GM12878 (cell line): ENCODE measurements around the gene ANKRD13B. TPM values are rescaled to one million over a fixed set of nuclear protein-coding genes. Genes with fewer than 3 reads are reported as not detected.

Source experiments
- ATAC-seq: fragments of 200-7000 bp; cut with Tn5 transposase; 3 replicates; pipeline ENCODE4 v1.9.1; 2020; ENCODE audit warnings: mild to moderate bottlenecking, moderate library complexity
- BruUV-seq: library from RNA; stranded (reverse); fragments of 400-500 nt; replicated peaks from 2 replicates; lab custom pipeline; 2021; lab: Mats Ljungman, UMichigan
- CTCF ChIA-PET: fragments of 300-600 bp; sonication (Branson Sonifier 250); formaldehyde crosslinking; extraction: SDS; loops from one replicate; lab custom pipeline; 2021; ENCODE audit warnings: inconsistent platforms; lab: Yijun Ruan, JAX
- POLR2A ChIA-PET: fragments of 350-600 bp; formaldehyde crosslinking; extraction: SDS; loops from one replicate; lab custom pipeline; 2021; ENCODE audit warnings: inconsistent platforms; lab: Charles Lee
- RAD21 ChIA-PET: fragments of 300-600 bp; sonication (Branson Sonifier 250); formaldehyde crosslinking; loops from one replicate; lab custom pipeline; 2023; ENCODE audit warnings: antibody characterized with exemption; ENCODE audit not compliant: unreplicated experiment; lab: Charles Lee
- SMC1A ChIA-PET: fragments of 300-600 bp; sonication (Branson Sonifier 250); formaldehyde crosslinking; loops from one replicate; lab custom pipeline; 2023; ENCODE audit not compliant: unreplicated experiment, uncharacterized antibody; lab: Charles Lee
- DNase-seq: peaks from one replicate; pipeline ENCODE4 v3.0.0-alpha.2; 2011; ENCODE audit warnings: low read depth, low spot score
- FAIRE-seq: peaks from 3 replicates; lab custom pipeline; 2011; peaks lifted over from hg19 to GRCh38; lab: Jason Lieb, UNC
- H2AFZ ChIP-seq: 2 replicates; pipeline ENCODE4 v1.6.0; 2011; ENCODE audit warnings: low read depth, low read length, control low read depth; ENCODE audit not compliant: control insufficient read depth
- H3K27ac ChIP-seq: 2 replicates; pipeline ENCODE4 v1.5.1; 2011; ENCODE audit warnings: control low read depth; ENCODE audit not compliant: control insufficient read depth, insufficient read depth
- H3K27me3 ChIP-seq, 2 experiments: replicated peaks in 1 of 2; 2 replicates each; pipeline versions ENCODE4 v1.6.0 to v1.6.1; 2011; ENCODE audit warnings: low read length in 1 of 2; ENCODE audit not compliant: control insufficient read depth in 2 of 2, insufficient read depth in 2 of 2
- H3K36me3 ChIP-seq, 2 experiments: 2 replicates each; pipeline ENCODE4 v1.5.1; 2011; ENCODE audit warnings: low read length in 1 of 2; ENCODE audit not compliant: control insufficient read depth in 2 of 2, insufficient read depth in 2 of 2
- H3K4me1 ChIP-seq: 2 replicates; pipeline ENCODE4 v1.6.1; 2011; ENCODE audit warnings: mild to moderate bottlenecking, low read length, moderate library complexity, mixed read lengths; ENCODE audit not compliant: control insufficient read depth, insufficient read depth
- H3K4me2 ChIP-seq: 2 replicates; pipeline ENCODE4 v1.6.0; 2011; ENCODE audit warnings: control low read depth; ENCODE audit not compliant: control insufficient read depth, insufficient read depth
- H3K4me3 ChIP-seq: fragments of 200-600 bp; sonication (generic); 2 replicates; pipeline ENCODE4 v1.5.1; 2016
- H3K79me2 ChIP-seq: 2 replicates; pipeline ENCODE4 v1.6.0; 2011; ENCODE audit warnings: low read length; ENCODE audit not compliant: control insufficient read depth, insufficient read depth
- H3K9ac ChIP-seq: 2 replicates; pipeline ENCODE4 v1.8.0; 2011; ENCODE audit warnings: low read length, control low read depth, mixed read lengths; ENCODE audit not compliant: control insufficient read depth, insufficient read depth
- H3K9me3 ChIP-seq: replicated peaks from 3 replicates; pipeline ENCODE4 v1.5.1; 2011; ENCODE audit warnings: mild to moderate bottlenecking, low read length; ENCODE audit not compliant: control insufficient read depth, insufficient read depth
- H4K20me1 ChIP-seq: 2 replicates; pipeline ENCODE4 v1.6.0; 2011; ENCODE audit not compliant: control insufficient read depth, insufficient read depth
- CHD1 ChIP-seq: IDR thresholded peaks from 2 replicates; pipeline ENCODE4 v1.6.1; 2012; ENCODE audit warnings: low read depth, low read length, improper control_type of control experiment
- EZH2 ChIP-seq: IDR thresholded peaks from 2 replicates; pipeline ENCODE4 v1.6.1; 2012; ENCODE audit warnings: low read depth, mild to moderate bottlenecking, control low read depth, inconsistent platforms, low read length, borderline replicate concordance; ENCODE audit not compliant: control insufficient read depth
- HDGF ChIP-seq: fragments of 450-650 bp; IDR thresholded peaks from 2 replicates; pipeline ENCODE4 v1.6.1; 2016; ENCODE audit warnings: antibody characterized with exemption
- MAX ChIP-seq: IDR thresholded peaks from 2 replicates; pipeline ENCODE4 v1.6.1; 2012; ENCODE audit warnings: low read depth, low read length, improper control_type of control experiment
- MXI1 ChIP-seq: fragments of 150-350 bp; IDR thresholded peaks from 2 replicates; pipeline ENCODE4 v1.6.1; 2011; ENCODE audit warnings: low read depth, mild to moderate bottlenecking, inconsistent platforms, low read length, improper control_type of control experiment
- POLR2A ChIP-seq: IDR thresholded peaks from 2 replicates; pipeline ENCODE4 v1.6.1; 2011; ENCODE audit warnings: low read depth, mild to moderate bottlenecking, low read length
- SMAD1 ChIP-seq: fragments of 450-650 bp; IDR thresholded peaks from 2 replicates; pipeline ENCODE4 v1.6.1; 2018; ENCODE audit warnings: mild to moderate bottlenecking, low read depth; ENCODE audit not compliant: partially characterized antibody
- SMARCA5 ChIP-seq: fragments of 450-650 bp; IDR thresholded peaks from 2 replicates; pipeline ENCODE4 v1.6.1; 2017; ENCODE audit warnings: mild to moderate bottlenecking
- TCF3 ChIP-seq: IDR thresholded peaks from 2 replicates; pipeline ENCODE4 v1.6.1; 2012; ENCODE audit warnings: low read depth, mild to moderate bottlenecking, low read length, borderline replicate concordance; ENCODE audit not compliant: insufficient read depth
- USF1 ChIP-seq: IDR thresholded peaks from 2 replicates; pipeline ENCODE4 v1.6.1; 2011; ENCODE audit warnings: borderline replicate concordance, low read depth, mild to moderate bottlenecking, moderate library complexity, mixed read lengths, low read length; ENCODE audit not compliant: insufficient read depth; ENCODE audit errors: extremely low read length
- ZBED1 ChIP-seq: IDR thresholded peaks from 2 replicates; pipeline ENCODE4 v1.6.1; 2016; ENCODE audit warnings: borderline replicate concordance
- WGBS: methylation state at CpG from one replicate; pipeline ENCODE4 v1.1.6; 2016; ENCODE audit warnings: low lambda C conversion rate; ENCODE audit not compliant: insufficient replicate concordance, insufficient coverage; ENCODE audit errors: missing lambda C conversion rate; 5-methylcytosine and 5-hydroxymethylcytosine counted together
- in situ Hi-C: fragments of 300-500 bp; cut with MboI; formaldehyde crosslinking; loops from 9 replicates; pipeline ENCODE4 v1.14.3; 2018; ENCODE audit warnings: mixed read lengths
- intact Hi-C: fragments of 100-400 bp; cut with micrococcal nuclease; formaldehyde crosslinking; loops from one replicate; pipeline ENCODE4 v1.14.2; 2022; ENCODE audit not compliant: unreplicated experiment
- polyA plus RNA-seq, 11 experiments: library from polyadenylated mRNA; depleted of rRNA in 4 of 11; unstranded in 6 of 11; stranded (reverse) in 5 of 11; fragments of >200 nt; fragmentation: Nextera tagmentation in 4 of 11; fragmentation: Illumina TruSeq in 1 of 11; extraction: Ambion mirVana in 4 of 11; extraction: Trizol in 1 of 11; gene quantifications; 1 replicate in 1 of 11; 2 replicates in 10 of 11; pipeline versions ENCODE4 v1.2.1 to v1.2.3, GENCODE V29; 2011 to 2016; ENCODE audit warnings: inconsistent platforms in 2 of 11, missing spikeins in 2 of 11, low read depth in 1 of 11
- total RNA-seq, 4 experiments: library from RNA; depleted of rRNA in 3 of 4; stranded (reverse); fragments of >200 nt in 3 of 4; fragmentation: Illumina TruSeq in 1 of 4; extraction: Trizol in 1 of 4; gene quantifications; 2 replicates each; pipeline versions ENCODE4 v1.2.1 to v1.2.3, GENCODE V29; 2013 to 2021

Gene ANKRD13B
- total and polyA plus RNA-seq, 10 of the 15 experiments (the other 5 are each of a cell fraction or from before 2014, with no cell fraction given) = 0.18 to 15.0 (median 2.8) TPM

DNA sequence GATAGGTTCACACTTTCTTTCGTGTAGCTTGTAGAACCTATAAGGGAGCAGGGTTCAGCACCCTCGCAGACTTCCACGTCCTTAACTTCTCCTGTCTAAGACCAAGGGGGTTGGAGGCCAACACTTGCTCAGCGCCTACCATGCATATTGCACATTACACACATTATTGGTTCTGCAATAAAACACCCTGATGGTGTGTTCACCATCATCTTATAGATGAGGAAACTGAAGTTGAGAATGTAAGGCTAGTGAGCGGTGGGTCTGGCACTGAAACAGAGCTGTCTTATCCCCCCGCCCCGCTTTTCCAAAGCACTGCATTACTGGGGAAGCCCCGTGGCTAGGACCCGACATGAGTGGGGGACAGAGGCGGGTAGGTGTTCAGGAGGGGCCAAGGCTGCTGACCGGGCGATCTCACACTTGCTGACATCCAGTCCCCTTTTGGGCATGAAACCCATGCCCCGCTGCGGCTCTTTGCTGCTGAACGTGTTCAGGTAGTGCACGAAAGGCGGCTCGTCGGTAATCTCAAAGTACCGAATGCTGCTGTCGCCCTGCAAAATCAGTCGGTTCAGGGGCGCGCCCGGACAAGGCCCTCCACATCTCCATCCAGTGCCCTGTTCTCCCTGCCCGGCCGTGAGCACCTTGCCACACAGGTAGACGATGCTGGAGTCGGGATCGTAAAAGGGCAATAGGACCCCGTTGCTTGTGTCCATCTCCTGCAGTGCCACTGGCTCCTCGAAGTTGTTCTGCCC, 23.5 kb downstream of the ANKRD13B start:
- no peaks in the 10 kb centered on the region; the same call in 1 of the 2 replicates for H4K20me1 ChIP-seq
- H3K4me3 ChIP-seq = peak overlapping the region; percentile 67; the same call in 1 of the 2 replicates
- intact Hi-C loops = loop anchor here (10.0 kb wide), 2 partner anchors 82 to 318 kb away; partner anchors contain the start of gene SSH2
- no peak for ATAC-seq
- FAIRE-seq = no peak
- no peak for DNase-seq
- H3K36me3 ChIP-seq = no peaks in the 10 kb centered on the region
- ChIA-PET POLR2A (interaction anchor here (0.7 to 1.9 kb wide), 6 partner anchors 26 to 314 kb away, joined by 3 to 10 read pairs (median 6); partner anchors contain the start of genes GIT1 and SSH2), CTCF (interaction anchor here (0.6 to 7.1 kb wide), 61 partner anchors 11 to 489 kb away, joined by 3 to 114 read pairs (median 5); partner anchors contain the start of genes ABHD15, ANKRD13B and SSH2), RAD21 (interaction anchor here (0.5 to 4.1 kb wide), 24 partner anchors 9 to 477 kb away, joined by 3 to 65 read pairs (median 6); partner anchors contain the start of genes ABHD15, ANKRD13B and SSH2), SMC1A (interaction anchor here (0.7 to 3.7 kb wide), 19 partner anchors 23 to 471 kb away, joined by 3 to 22 read pairs (median 5); partner anchors contain the start of genes ANKRD13B and SSH2)
- no TSS peak for BruUV-seq
- no peak for TF ChIP-seq CHD1
- TF ChIP-seq EZH2 = 0 out of 2 replicates have a peak, but pooled peaks have one; percentile 16
- H3K4me1 ChIP-seq = peaks cover 38% of the 10 kb centered on the region
- no peak overlapping the region for H3K9ac ChIP-seq
- H3K4me2 ChIP-seq = peak overlapping the region; percentile 98
- no peaks in the 10 kb centered on the region for H3K79me2 ChIP-seq
- 26% methylated on average over 32 of the region's 32 CpGs for WGBS
- in situ Hi-C loops = no loop called here
- no peak overlapping the region for H3K27ac ChIP-seq
- H3K9me3 ChIP-seq = no peaks in the 10 kb centered on the region; the same call in 2 of the 3 replicates
- peak overlapping the region; percentile 36 for H2AFZ ChIP-seq
- H3K27me3 ChIP-seq = peaks cover 4 to 6% of the 10 kb centered on the region in 2 experiments; a peak in 3 of 4 replicates

DNA sequence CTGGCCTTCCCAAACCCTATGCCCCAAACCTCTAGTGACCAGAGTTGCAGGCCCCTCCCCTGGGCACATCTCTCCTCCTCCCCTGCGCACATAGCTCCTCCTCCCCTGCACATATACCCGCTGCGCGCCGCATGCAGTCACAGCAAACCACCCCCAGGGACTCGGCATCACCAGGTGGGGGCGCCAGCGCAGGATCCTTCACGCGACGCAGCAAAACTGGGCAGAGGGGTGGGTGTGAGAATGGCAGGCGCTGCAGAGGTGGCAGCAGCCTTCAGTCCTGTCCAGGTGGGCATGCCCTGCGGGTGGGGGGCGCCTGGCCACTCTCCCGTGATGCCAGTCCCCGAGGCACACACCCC, 24.2 kb downstream of the ANKRD13B start:
- under 1% methylated on average over 16 of the region's 16 CpGs for WGBS
- in situ Hi-C loops = no loop called here
- peak; percentile 61; the same call in 1 of the 2 replicates for TF ChIP-seq MAX
- peak; percentile 68; the same call in 1 of the 2 replicates for TF ChIP-seq SMARCA5
- no peak; the same call in none of the 2 replicates for TF ChIP-seq HDGF
- TF ChIP-seq POLR2A = peak; percentile 70
- no peak for TF ChIP-seq TCF3
- peak; percentile 43; the same call in 1 of the 2 replicates for TF ChIP-seq MXI1
- no peak for TF ChIP-seq USF1
- no peak for TF ChIP-seq ZBED1
- TF ChIP-seq SMAD1 = no peak

More for the DNA sequence above, 24.2 kb downstream of the ANKRD13B start:
- intact Hi-C loops = loop anchor here (10.0 kb wide), 2 partner anchors 82 to 318 kb away; partner anchors contain the start of gene SSH2
- peaks cover 4 to 6% of the 10 kb centered on the region in 2 experiments; a peak in 3 of 4 replicates for H3K27me3 ChIP-seq
- peak overlapping the region; percentile 73; the same call in 1 of the 2 replicates for H3K9ac ChIP-seq
- H3K4me2 ChIP-seq = peak overlapping the region; percentile 98
- ChIA-PET SMC1A (interaction anchor here (0.7 to 3.7 kb wide), 25 partner anchors 22 to 760 kb away, joined by 3 to 22 read pairs (median 4); partner anchors contain the start of genes ANKRD13B, SSH2 and TP53I13), RAD21 (interaction anchor here (0.5 to 4.1 kb wide), 26 partner anchors 10 to 476 kb away, joined by 3 to 65 read pairs (median 6); partner anchors contain the start of genes ABHD15, ANKRD13B and SSH2), POLR2A (interaction anchor here (0.6 to 1.9 kb wide), 7 partner anchors 26 to 314 kb away, joined by 3 to 10 read pairs (median 4); partner anchors contain the start of genes GIT1 and SSH2), CTCF (interaction anchor here (0.6 to 7.1 kb wide), 79 partner anchors 10 to 1604 kb away, joined by 3 to 114 read pairs (median 5); partner anchors contain the start of genes ABHD15, ANKRD13B, NUFIP2 and SSH2)
- peak overlapping the region; percentile 67; the same call in 1 of the 2 replicates for H3K4me3 ChIP-seq
- H3K9me3 ChIP-seq = no peaks in the 10 kb centered on the region; the same call in 2 of the 3 replicates
- H4K20me1 ChIP-seq = no peaks in the 10 kb centered on the region; the same call in 1 of the 2 replicates
- no peaks in the 10 kb centered on the region for H3K36me3 ChIP-seq
- H2AFZ ChIP-seq = peak overlapping the region; percentile 85
- peaks cover 38% of the 10 kb centered on the region for H3K4me1 ChIP-seq
- BruUV-seq = no TSS peak
- DNase-seq = no peak
- H3K27ac ChIP-seq = no peak overlapping the region; the same call in 1 of the 2 replicates
- peak; percentile 75 for FAIRE-seq
- ATAC-seq = peak; percentile 82
- H3K79me2 ChIP-seq = no peaks in the 10 kb centered on the region
